ENCODE results near the gene GPR55.

DNA sequence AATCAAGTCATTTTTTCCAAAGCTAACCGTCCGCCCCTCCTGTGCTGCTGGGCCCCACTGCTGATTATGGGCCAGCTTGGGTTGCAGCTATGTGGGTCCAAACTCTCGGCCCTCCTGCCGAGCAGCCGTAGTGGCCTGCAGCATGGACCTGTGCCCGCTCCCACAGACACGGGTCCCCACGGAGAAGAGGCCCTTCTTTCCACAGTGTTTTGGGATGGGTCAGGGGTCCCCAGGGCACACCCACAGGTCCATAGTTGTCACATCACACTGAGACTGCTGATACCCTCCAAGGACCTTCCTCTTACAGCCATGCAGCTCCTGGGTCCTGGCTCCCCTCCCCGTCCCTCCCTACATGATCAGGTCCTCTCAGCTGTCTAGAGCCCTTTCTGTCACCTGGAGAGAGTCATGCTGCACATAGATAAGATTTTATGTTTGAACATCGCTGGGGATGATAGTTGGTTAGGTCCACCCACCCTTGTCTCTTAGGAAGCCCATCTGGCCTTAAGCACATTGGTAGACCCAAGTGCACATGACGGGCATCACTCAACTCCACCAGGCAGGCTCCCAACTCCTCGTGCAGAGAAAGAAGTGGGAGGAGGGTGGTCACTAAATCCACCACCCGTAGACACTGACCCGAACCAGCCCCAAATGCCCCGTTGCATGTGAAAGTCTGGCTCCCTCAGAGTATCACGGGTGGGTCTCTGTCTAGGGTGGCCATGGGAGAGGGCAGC lies 17.5 kb downstream of the GPR55 start:
- TF ChIP-seq, protein P1, sequence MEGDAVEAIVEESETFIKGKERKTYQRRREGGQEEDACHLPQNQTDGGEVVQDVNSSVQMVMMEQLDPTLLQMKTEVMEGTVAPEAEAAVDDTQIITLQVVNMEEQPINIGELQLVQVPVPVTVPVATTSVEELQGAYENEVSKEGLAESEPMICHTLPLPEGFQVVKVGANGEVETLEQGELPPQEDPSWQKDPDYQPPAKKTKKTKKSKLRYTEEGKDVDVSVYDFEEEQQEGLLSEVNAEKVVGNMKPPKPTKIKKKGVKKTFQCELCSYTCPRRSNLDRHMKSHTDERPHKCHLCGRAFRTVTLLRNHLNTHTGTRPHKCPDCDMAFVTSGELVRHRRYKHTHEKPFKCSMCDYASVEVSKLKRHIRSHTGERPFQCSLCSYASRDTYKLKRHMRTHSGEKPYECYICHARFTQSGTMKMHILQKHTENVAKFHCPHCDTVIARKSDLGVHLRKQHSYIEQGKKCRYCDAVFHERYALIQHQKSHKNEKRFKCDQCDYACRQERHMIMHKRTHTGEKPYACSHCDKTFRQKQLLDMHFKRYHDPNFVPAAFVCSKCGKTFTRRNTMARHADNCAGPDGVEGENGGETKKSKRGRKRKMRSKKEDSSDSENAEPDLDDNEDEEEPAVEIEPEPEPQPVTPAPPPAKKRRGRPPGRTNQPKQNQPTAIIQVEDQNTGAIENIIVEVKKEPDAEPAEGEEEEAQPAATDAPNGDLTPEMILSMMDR (IDR thresholded peaks at IDR 0.05) = no peak
- TF ChIP-seq POLR2A (IDR thresholded peaks at IDR 0.05) (no peak), POLR2AphosphoS5 (IDR thresholded peaks at IDR 0.05) (no peak), EP300 (IDR thresholded peaks at IDR 0.05) (no peak)

Data from stomach (tissue), 4 donors.